ENCODE data around the gene CNTNAP2. TPM values are rescaled to one million over a fixed set of nuclear protein-coding genes. Genes with fewer than 3 reads are reported as not detected.

CNTNAP2 gene
- total RNA-seq, 3 donors from 2014 or later (not counting 1 experiment from before 2014, with no cell fraction given) = 0.18 to 1.1 TPM; not detected in 1

GRCh38 chr7:146787266-146787665, 670.7 kb downstream of the CNTNAP2 start:
- H3K9me3 ChIP-seq (ENCODE audit: control insufficient read depth, insufficient read depth, low read length) = peaks cover 7% of the 10 kb centered on the region
- Mint-ChIP-seq H3K4me3 (peak overlapping the region; percentile 17), H3K27ac (no peak overlapping the region), H3K27me3 (ENCODE audit: low read depth in 2 of 2) (no peaks in the 10 kb centered on the region), H3K9me3 (peaks cover 3 to 4% of the 10 kb centered on the region in 2 donors), H3K4me1 (no peaks in the 10 kb centered on the region), H3K36me3 (no peaks in the 10 kb centered on the region)
- WGBS (ENCODE audit: insufficient coverage) = 72% methylated on average over 18 of the region's 18 CpGs
- no peaks in the 10 kb centered on the region for H3K36me3 ChIP-seq (ENCODE audit: control insufficient read depth, insufficient read depth, low read length)
- no peaks in the 10 kb centered on the region for H3K27me3 ChIP-seq (ENCODE audit: control insufficient read depth, insufficient read depth, low read length)
- ATAC-seq = no peak
- intact Hi-C loops (cut with micrococcal nuclease) = loop anchor here (10.0 kb wide), 1 partner anchor 58 kb away; no protein-coding TSS in a partner anchor
- no peak for TF ChIP-seq CTCF (IDR thresholded peaks at IDR 0.05)
- H3K27ac ChIP-seq (ENCODE audit: low read length) = no peak overlapping the region
- DNase-seq = no peak
- H3K4me3 ChIP-seq (ENCODE audit: low read length) = no peak overlapping the region
- H3K4me1 ChIP-seq (ENCODE audit: control insufficient read depth, insufficient read depth, low read length) = no peaks in the 10 kb centered on the region

GRCh38 chr7:146788008-146788407, 671.4 kb downstream of the CNTNAP2 start:
- no peak overlapping the region for H3K27ac ChIP-seq (ENCODE audit: low read length)
- no peak for DNase-seq
- H3K4me3 ChIP-seq (ENCODE audit: low read length) = no peak overlapping the region
- H3K36me3 Mint-ChIP-seq = no peaks in the 10 kb centered on the region
- no peaks in the 10 kb centered on the region for H3K27me3 ChIP-seq (ENCODE audit: control insufficient read depth, insufficient read depth, low read length)
- ATAC-seq = no peak
- intact Hi-C loops (cut with micrococcal nuclease) = loop anchor here (10.0 kb wide), 1 partner anchor 57 kb away; no protein-coding TSS in a partner anchor
- no peak overlapping the region for H3K27ac Mint-ChIP-seq
- no peaks in the 10 kb centered on the region for H3K4me1 Mint-ChIP-seq
- H3K36me3 ChIP-seq (ENCODE audit: control insufficient read depth, insufficient read depth, low read length) = no peaks in the 10 kb centered on the region
- peaks cover 3 to 4% of the 10 kb centered on the region in 2 donors for H3K9me3 Mint-ChIP-seq
- H3K27me3 Mint-ChIP-seq (ENCODE audit: low read depth in 2 of 2) = no peaks in the 10 kb centered on the region
- 86% methylated on average over 15 of the region's 15 CpGs for WGBS (ENCODE audit: insufficient coverage)
- H3K4me1 ChIP-seq (ENCODE audit: control insufficient read depth, insufficient read depth, low read length) = no peaks in the 10 kb centered on the region
- H3K9me3 ChIP-seq (ENCODE audit: control insufficient read depth, insufficient read depth, low read length) = peaks cover 7% of the 10 kb centered on the region
- H3K4me3 Mint-ChIP-seq = no peak overlapping the region
- TF ChIP-seq CTCF (IDR thresholded peaks at IDR 0.05) = no peak

DNA sequence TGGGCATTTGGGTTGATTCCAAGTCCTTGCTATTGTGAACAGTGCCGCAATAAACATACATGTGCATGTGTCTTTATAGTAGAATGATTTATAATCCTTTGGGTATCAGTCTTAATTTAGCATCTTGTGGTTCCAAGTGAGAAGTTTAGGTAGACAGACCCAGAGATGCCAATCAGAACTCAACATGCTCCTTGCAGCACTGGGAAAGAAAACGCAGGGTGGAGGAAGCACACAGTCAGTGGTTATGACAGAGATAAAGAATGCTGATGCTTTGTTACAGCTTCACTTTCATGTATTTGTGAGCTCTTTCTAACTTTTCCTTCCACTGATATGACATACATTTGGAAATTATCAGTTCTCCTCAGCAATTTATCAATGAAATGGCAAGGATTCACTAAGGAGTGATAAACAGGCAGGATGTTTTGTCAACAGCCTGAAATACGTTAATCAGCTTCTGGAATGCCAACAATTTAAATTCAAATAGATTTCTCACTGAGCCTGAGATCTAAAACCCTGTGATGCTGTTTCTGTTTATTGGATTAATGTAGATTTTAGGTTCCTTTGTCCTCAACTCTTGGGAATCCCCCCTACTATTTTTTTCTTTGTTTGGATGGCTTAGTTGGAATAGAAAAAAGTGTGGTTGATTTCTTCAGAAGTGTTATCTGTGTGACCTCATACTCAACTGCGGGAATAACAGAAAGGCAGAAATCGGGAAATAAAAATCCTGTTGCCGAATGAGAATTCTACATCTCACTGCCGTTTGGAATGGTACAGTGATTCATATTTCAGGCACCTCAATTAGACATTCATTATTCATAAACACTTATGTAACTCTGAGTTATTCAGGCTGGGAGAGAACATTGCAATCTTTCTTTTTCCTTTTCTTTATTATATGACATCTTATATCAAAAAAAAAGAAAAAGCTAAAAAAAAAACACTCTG, 675.0 kb downstream of the CNTNAP2 start:
- Histone ChIP-seq H3K4me1 (ENCODE audit: control insufficient read depth, insufficient read depth, low read length) (no peaks in the 10 kb centered on the region), H3K9me3 (ENCODE audit: control insufficient read depth, insufficient read depth, low read length) (peaks cover 7% of the 10 kb centered on the region), H3K36me3 (ENCODE audit: control insufficient read depth, insufficient read depth, low read length) (no peaks in the 10 kb centered on the region), H3K4me3 (ENCODE audit: low read length) (no peak overlapping the region), H3K27ac (ENCODE audit: low read length) (no peak overlapping the region), H3K27me3 (ENCODE audit: control insufficient read depth, insufficient read depth, low read length) (no peaks in the 10 kb centered on the region)
- intact Hi-C loops (cut with micrococcal nuclease) = no loop called here
- WGBS (ENCODE audit: insufficient coverage) = 82% methylated on average over 7 of the region's 7 CpGs
- no peak for TF ChIP-seq CTCF (IDR thresholded peaks at IDR 0.05)
- no peak for DNase-seq
- Mint-ChIP-seq H3K36me3 (peaks cover 12% of the 10 kb centered on the region), H3K9me3 (peaks cover 7 to 15% of the 10 kb centered on the region in 2 donors), H3K27me3 (ENCODE audit: low read depth in 2 of 2) (no peaks in the 10 kb centered on the region), H3K4me3 (no peak overlapping the region), H3K27ac (no peak overlapping the region), H3K4me1 (no peaks in the 10 kb centered on the region)
- no peak for ATAC-seq

Data from natural killer cell (primary cell).